SK-N-SH treated with all-trans-retinoic acid at 6 μM for 48 hours (cell line): ENCODE data around the gene KISS1.

Source experiments
- ATAC-seq: fragments of 200-7000 bp; cut with Tn5 transposase; 3 replicates; pipeline ENCODE4 v1.9.1; 2020; ENCODE audit warnings: mild to moderate bottlenecking, moderate library complexity
- ARNTL ChIP-seq: fragments of 450-650 bp; formaldehyde crosslinking; IDR thresholded peaks from 2 replicates; pipeline ENCODE4 v1.5.0; 2020; ENCODE audit warnings: low read depth, mild to moderate bottlenecking, moderate library complexity, borderline replicate concordance
- BACH2 ChIP-seq: fragments of 250-450 bp; sonication (Bioruptor Pico); IDR thresholded peaks from 2 replicates; pipeline ENCODE4 v1.9.0; 2021; ENCODE audit warnings: mild to moderate bottlenecking, borderline replicate concordance
- CREB5 ChIP-seq: fragments of 250-450 bp; sonication (Bioruptor Pico); IDR thresholded peaks from 2 replicates; pipeline ENCODE4 v1.5.1; 2020; ENCODE audit warnings: low read depth, mild to moderate bottlenecking, moderate library complexity
- CSDC2 ChIP-seq: fragments of 250-450 bp; sonication (Bioruptor Pico); IDR thresholded peaks from 2 replicates; pipeline ENCODE4 v1.5.0; 2020; ENCODE audit warnings: mild to moderate bottlenecking, moderate library complexity
- CSRNP3 ChIP-seq: fragments of 250-450 bp; sonication (Bioruptor Pico); IDR thresholded peaks from 2 replicates; pipeline ENCODE4 v1.5.1; 2021; ENCODE audit warnings: mild to moderate bottlenecking, moderate library complexity
- ESRRG ChIP-seq: fragments of 250-450 bp; sonication (Bioruptor Pico); IDR thresholded peaks from 2 replicates; pipeline ENCODE4 v1.6.1; 2021; ENCODE audit warnings: mild to moderate bottlenecking
- GLIS3 ChIP-seq: fragments of 250-450 bp; sonication (Bioruptor Pico); IDR thresholded peaks from 2 replicates; pipeline ENCODE4 v1.5.0; 2020; ENCODE audit warnings: mild to moderate bottlenecking, moderate library complexity
- ISL1 ChIP-seq: fragments of 250-450 bp; sonication (Bioruptor Pico); IDR thresholded peaks from 2 replicates; pipeline ENCODE4 v2.1.2; 2022; ENCODE audit warnings: mild to moderate bottlenecking, moderate library complexity
- OSR1 ChIP-seq: fragments of 250-450 bp; sonication (Bioruptor Pico); IDR thresholded peaks from 2 replicates; pipeline ENCODE4 v1.8.0; 2022; ENCODE audit warnings: moderate library complexity, mild to moderate bottlenecking, inconsistent platforms
- PATZ1 ChIP-seq: fragments of 250-450 bp; sonication (Bioruptor Pico); IDR thresholded peaks from 2 replicates; pipeline ENCODE4 v1.8.0; 2020; ENCODE audit warnings: mild to moderate bottlenecking, moderate library complexity, borderline replicate concordance
- POU6F1 ChIP-seq: fragments of 250-450 bp; sonication (Bioruptor Pico); IDR thresholded peaks from 2 replicates; pipeline ENCODE4 v1.8.0; 2021; ENCODE audit warnings: low read depth, mild to moderate bottlenecking, moderate library complexity, borderline replicate concordance
- RARB ChIP-seq: fragments of 250-450 bp; sonication (Bioruptor Pico); IDR thresholded peaks from 2 replicates; pipeline ENCODE4 v1.8.0; 2021; ENCODE audit warnings: mild to moderate bottlenecking, moderate library complexity
- TOX ChIP-seq: fragments of 250-450 bp; sonication (Bioruptor Pico); IDR thresholded peaks from 2 replicates; pipeline ENCODE4 v1.8.0; 2021; ENCODE audit warnings: mild to moderate bottlenecking, moderate library complexity, borderline replicate concordance
- TSHZ2 ChIP-seq: fragments of 250-450 bp; sonication (Bioruptor Pico); IDR thresholded peaks from 2 replicates; pipeline ENCODE4 v1.5.0; 2020; ENCODE audit warnings: mild to moderate bottlenecking, moderate library complexity
- ZC3H10 ChIP-seq: fragments of 250-450 bp; sonication (Bioruptor Pico); IDR thresholded peaks from 2 replicates; pipeline ENCODE4 v1.5.1; 2021; ENCODE audit warnings: mild to moderate bottlenecking, moderate library complexity
- ZFP3 ChIP-seq: fragments of 250-450 bp; sonication (Bioruptor Pico); IDR thresholded peaks from 2 replicates; pipeline ENCODE4 v1.5.0; 2020; ENCODE audit warnings: mild to moderate bottlenecking, moderate library complexity
- ZNF565 ChIP-seq: fragments of 450-650 bp; formaldehyde crosslinking; conservative IDR thresholded peaks from 2 replicates; pipeline ENCODE4 v1.5.0; 2020; ENCODE audit warnings: low read depth, mild to moderate bottlenecking, moderate library complexity
- ZNF8 ChIP-seq: fragments of 450-650 bp; formaldehyde crosslinking; IDR thresholded peaks from 2 replicates; pipeline ENCODE4 v1.5.0; 2020; ENCODE audit warnings: mild to moderate bottlenecking, moderate library complexity

KISS1 gene

GRCh38 chr1:204142032-204142974 is 54.0 kb downstream of the KISS1 start (continued):
- TF ChIP-seq CSRNP3 (CRISPR knock-in tag) (no peak), CSDC2 (no peak), POU6F1 (CRISPR knock-in tag) (no peak), ISL1 (no peak), GLIS3 (CRISPR knock-in tag) (no peak), RARB (CRISPR knock-in tag) (no peak), ZNF565 (CRISPR knock-in tag) (no peak), TSHZ2 (CRISPR knock-in tag) (no peak), ZNF8 (CRISPR knock-in tag) (no peak)

GRCh38 chr1:204141131-204141530 is 55.2 kb downstream of the KISS1 start:
- ATAC-seq: no peak

More at GRCh38 chr1:204141131-204141530, 55.2 kb downstream of the KISS1 start:
- TF ChIP-seq RARB (CRISPR knock-in tag) (no peak), POU6F1 (CRISPR knock-in tag) (no peak), ESRRG (CRISPR knock-in tag) (no peak), ZNF8 (CRISPR knock-in tag) (no peak), CREB5 (CRISPR knock-in tag) (no peak), TOX (CRISPR knock-in tag) (no peak), ZFP3 (no peak), GLIS3 (CRISPR knock-in tag) (no peak), ISL1 (no peak), BACH2 (no peak), CSRNP3 (CRISPR knock-in tag) (no peak), OSR1 (CRISPR knock-in tag) (no peak), CSDC2 (no peak), ZC3H10 (no peak), ARNTL (CRISPR knock-in tag) (no peak), PATZ1 (CRISPR knock-in tag) (no peak)
